SK-N-SH (cell line): Measurements from ENCODE around the gene DENND1A.

ENCODE experiments used
- EP300 ChIP-seq, 2 experiments: IDR thresholded peaks; 2 replicates each; pipeline versions ENCODE4 v1.4.0 to v1.6.1; 2012; ENCODE audit warnings: borderline replicate concordance in 1 of 2, low read depth in 1 of 2, low read length in 1 of 2
- TF ChIP-seq, protein P1 (sequence below): IDR thresholded peaks from 2 replicates; pipeline ENCODE4 v1.6.1; 2012; ENCODE audit warnings: mild to moderate bottlenecking, low read depth, low read length, moderate library complexity
- TF ChIP-seq, protein P2 (sequence below): fragments of 200-600 bp; sonication (generic); IDR thresholded peaks from 2 replicates; pipeline ENCODE4 v1.6.1; 2017; ENCODE audit warnings: antibody characterized with exemption, mild to moderate bottlenecking, moderate library complexity
- TF ChIP-seq, protein P3 (sequence below): IDR thresholded peaks from 2 replicates; pipeline ENCODE4 v1.4.0; 2012; ENCODE audit warnings: low read depth

DNA sequence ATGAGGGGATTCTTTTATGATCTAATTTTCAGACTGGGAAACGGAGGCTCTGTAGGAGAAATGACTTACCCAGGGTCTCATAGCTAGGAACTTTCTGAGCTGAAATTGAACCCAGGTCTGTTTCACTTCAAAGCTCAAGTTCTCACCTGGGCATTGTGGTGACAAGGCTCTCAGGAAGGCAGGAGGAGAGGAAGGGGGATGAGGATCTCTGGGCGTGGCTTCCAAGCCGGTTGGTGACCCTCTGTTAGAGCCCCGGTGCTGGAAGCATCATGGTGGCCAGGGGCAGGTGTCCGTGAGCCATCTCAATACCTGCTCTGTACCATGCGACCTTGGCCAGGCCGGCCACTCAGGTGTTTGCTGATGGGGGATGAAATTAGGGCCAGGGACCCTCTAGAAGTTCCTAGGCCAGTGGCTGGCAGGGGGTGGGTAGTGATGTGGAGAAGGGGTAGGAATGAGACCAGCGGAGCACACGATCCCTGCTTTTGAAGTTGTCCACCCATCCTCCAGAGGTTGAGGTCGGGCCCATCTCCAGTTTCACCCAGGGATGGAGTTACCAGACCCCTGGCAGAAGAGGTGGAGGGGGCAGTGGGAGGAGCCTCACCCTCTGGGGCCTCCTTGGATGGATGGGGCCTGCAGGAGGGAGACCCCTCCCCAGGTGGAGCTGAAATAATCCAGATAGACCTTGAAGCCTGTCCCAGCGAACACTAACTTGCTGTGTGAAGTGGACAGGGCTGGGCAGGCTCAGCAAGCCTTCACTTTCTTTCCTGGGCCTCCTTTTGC lies 568.0 kb downstream of the DENND1A start:
- TF ChIP-seq, protein P1, sequence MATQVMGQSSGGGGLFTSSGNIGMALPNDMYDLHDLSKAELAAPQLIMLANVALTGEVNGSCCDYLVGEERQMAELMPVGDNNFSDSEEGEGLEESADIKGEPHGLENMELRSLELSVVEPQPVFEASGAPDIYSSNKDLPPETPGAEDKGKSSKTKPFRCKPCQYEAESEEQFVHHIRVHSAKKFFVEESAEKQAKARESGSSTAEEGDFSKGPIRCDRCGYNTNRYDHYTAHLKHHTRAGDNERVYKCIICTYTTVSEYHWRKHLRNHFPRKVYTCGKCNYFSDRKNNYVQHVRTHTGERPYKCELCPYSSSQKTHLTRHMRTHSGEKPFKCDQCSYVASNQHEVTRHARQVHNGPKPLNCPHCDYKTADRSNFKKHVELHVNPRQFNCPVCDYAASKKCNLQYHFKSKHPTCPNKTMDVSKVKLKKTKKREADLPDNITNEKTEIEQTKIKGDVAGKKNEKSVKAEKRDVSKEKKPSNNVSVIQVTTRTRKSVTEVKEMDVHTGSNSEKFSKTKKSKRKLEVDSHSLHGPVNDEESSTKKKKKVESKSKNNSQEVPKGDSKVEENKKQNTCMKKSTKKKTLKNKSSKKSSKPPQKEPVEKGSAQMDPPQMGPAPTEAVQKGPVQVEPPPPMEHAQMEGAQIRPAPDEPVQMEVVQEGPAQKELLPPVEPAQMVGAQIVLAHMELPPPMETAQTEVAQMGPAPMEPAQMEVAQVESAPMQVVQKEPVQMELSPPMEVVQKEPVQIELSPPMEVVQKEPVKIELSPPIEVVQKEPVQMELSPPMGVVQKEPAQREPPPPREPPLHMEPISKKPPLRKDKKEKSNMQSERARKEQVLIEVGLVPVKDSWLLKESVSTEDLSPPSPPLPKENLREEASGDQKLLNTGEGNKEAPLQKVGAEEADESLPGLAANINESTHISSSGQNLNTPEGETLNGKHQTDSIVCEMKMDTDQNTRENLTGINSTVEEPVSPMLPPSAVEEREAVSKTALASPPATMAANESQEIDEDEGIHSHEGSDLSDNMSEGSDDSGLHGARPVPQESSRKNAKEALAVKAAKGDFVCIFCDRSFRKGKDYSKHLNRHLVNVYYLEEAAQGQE = no peak
- no peak for TF ChIP-seq EP300 (IDR thresholded peaks at IDR 0.05; ENCODE audit: borderline replicate concordance in 1 of 2, low read depth in 1 of 2, low read length in 1 of 2)
- TF ChIP-seq, protein P2, sequence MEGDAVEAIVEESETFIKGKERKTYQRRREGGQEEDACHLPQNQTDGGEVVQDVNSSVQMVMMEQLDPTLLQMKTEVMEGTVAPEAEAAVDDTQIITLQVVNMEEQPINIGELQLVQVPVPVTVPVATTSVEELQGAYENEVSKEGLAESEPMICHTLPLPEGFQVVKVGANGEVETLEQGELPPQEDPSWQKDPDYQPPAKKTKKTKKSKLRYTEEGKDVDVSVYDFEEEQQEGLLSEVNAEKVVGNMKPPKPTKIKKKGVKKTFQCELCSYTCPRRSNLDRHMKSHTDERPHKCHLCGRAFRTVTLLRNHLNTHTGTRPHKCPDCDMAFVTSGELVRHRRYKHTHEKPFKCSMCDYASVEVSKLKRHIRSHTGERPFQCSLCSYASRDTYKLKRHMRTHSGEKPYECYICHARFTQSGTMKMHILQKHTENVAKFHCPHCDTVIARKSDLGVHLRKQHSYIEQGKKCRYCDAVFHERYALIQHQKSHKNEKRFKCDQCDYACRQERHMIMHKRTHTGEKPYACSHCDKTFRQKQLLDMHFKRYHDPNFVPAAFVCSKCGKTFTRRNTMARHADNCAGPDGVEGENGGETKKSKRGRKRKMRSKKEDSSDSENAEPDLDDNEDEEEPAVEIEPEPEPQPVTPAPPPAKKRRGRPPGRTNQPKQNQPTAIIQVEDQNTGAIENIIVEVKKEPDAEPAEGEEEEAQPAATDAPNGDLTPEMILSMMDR = no peak
- TF ChIP-seq, protein P3, sequence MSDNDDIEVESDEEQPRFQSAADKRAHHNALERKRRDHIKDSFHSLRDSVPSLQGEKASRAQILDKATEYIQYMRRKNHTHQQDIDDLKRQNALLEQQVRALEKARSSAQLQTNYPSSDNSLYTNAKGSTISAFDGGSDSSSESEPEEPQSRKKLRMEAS = no peak
